Chondrocyte (in vitro differentiated cells): Measurements from ENCODE around the gene COX20. TPM values are rescaled to one million over a fixed set of nuclear protein-coding genes. Genes with fewer than 3 reads are reported as not detected.

Experiments
- DNase-seq: peaks from one replicate; pipeline ENCODE4 v3.0.0; 2021; ENCODE audit warnings: mixed read lengths, low spot score
- H3K27ac Mint-ChIP-seq: one replicate; pipeline ENCODE4 v1.8.0; 2021; ENCODE audit warnings: mild to moderate bottlenecking, moderate library complexity, mixed read lengths; ENCODE audit not compliant: unreplicated experiment
- H3K27me3 Mint-ChIP-seq: 2 replicates; pipeline ENCODE4 v1.8.0; 2021; ENCODE audit warnings: low read depth, mixed read lengths
- H3K36me3 Mint-ChIP-seq: 2 replicates; pipeline ENCODE4 v1.8.0; 2021; ENCODE audit warnings: low read depth, mixed read lengths
- H3K4me1 Mint-ChIP-seq: 2 replicates; pipeline ENCODE4 v1.8.0; 2021; ENCODE audit warnings: low read depth, mild to moderate bottlenecking, mixed read lengths
- H3K4me3 Mint-ChIP-seq: one replicate; pipeline ENCODE4 v1.8.0; 2021; ENCODE audit warnings: mild to moderate bottlenecking, moderate library complexity, mixed read lengths; ENCODE audit not compliant: unreplicated experiment
- H3K9me3 Mint-ChIP-seq: 2 replicates; pipeline ENCODE4 v1.8.0; 2021; ENCODE audit warnings: low read depth, mixed read lengths
- CTCF ChIP-seq: fragments of 200-600 bp; sonication (generic); IDR thresholded peaks from 2 replicates; pipeline ENCODE4 v1.5.0; 2021; ENCODE audit warnings: antibody characterized with exemption, mild to moderate bottlenecking, moderate library complexity
- total RNA-seq: library from RNA; stranded (reverse); gene quantifications from 3 replicates; pipeline ENCODE4 v1.2.1, GENCODE V29; 2021

Gene COX20
- total RNA-seq, 1 donor from 2014 or later = 36.6 TPM

GRCh38 chr1:244878681-244879080, 43.2 kb downstream of the COX20 start:
- no peak for TF ChIP-seq CTCF
- H3K4me3 Mint-ChIP-seq = no peak overlapping the region
- H3K27ac Mint-ChIP-seq = no peak overlapping the region
- no peaks in the 10 kb centered on the region for H3K9me3 Mint-ChIP-seq
- H3K4me1 Mint-ChIP-seq = no peaks in the 10 kb centered on the region
- H3K27me3 Mint-ChIP-seq = no peaks in the 10 kb centered on the region
- no peak for DNase-seq
- H3K36me3 Mint-ChIP-seq = no peaks in the 10 kb centered on the region

GRCh38 chr1:244881552-244882280, 46.3 kb downstream of the COX20 start:
- H3K9me3 Mint-ChIP-seq = no peaks in the 10 kb centered on the region
- H3K27me3 Mint-ChIP-seq = no peaks in the 10 kb centered on the region
- H3K27ac Mint-ChIP-seq = no peak overlapping the region
- no peak for DNase-seq
- no peak for TF ChIP-seq CTCF
- H3K4me3 Mint-ChIP-seq = no peak overlapping the region
- no peaks in the 10 kb centered on the region for H3K36me3 Mint-ChIP-seq
- H3K4me1 Mint-ChIP-seq = no peaks in the 10 kb centered on the region

- Mint-ChIP-seq H3K9me3 (peaks cover 4% of the 10 kb centered on the region), H3K4me1 (peaks cover 2% of the 10 kb centered on the region), H3K4me3 (no peak overlapping the region), H3K36me3 (no peaks in the 10 kb centered on the region), H3K27ac (no peak overlapping the region), H3K27me3 (no peaks in the 10 kb centered on the region)
- no peak for TF ChIP-seq CTCF
- no peak for DNase-seq
Observed at GRCh38 chr1:244887281-244887680, 51.8 kb downstream of the COX20 start.

GRCh38 chr1:244893836-244894235, 58.4 kb downstream of the COX20 start:
- no peaks in the 10 kb centered on the region for H3K36me3 Mint-ChIP-seq
- peaks cover 19% of the 10 kb centered on the region for H3K4me1 Mint-ChIP-seq
- DNase-seq = no peak
- H3K4me3 Mint-ChIP-seq = no peak overlapping the region
- no peak overlapping the region for H3K27ac Mint-ChIP-seq
- no peaks in the 10 kb centered on the region for H3K9me3 Mint-ChIP-seq
- no peak for TF ChIP-seq CTCF
- H3K27me3 Mint-ChIP-seq = no peaks in the 10 kb centered on the region

Other genes with a start within 250 kb of the COX20 start
- 57.2 to 65.6 TPM (median 62.9 TPM) in 3 replicates for gene DESI2, start 182.5 kb upstream of the COX20 start, total RNA-seq
- 223 to 285 TPM (median 226 TPM) in 3 replicates for gene HNRNPU, start 28.9 kb downstream of the COX20 start, total RNA-seq